HUDEP-2 (cell line): ENCODE results near the gene DLGAP4.

Experiments
- DNase-seq, 76 experiments: peaks; one replicate each; lab custom pipeline; 2025; ENCODE audit not compliant: unreplicated experiment in 76 of 76; lab: John Stamatoyannopoulos, UW

DLGAP4 gene

DNA sequence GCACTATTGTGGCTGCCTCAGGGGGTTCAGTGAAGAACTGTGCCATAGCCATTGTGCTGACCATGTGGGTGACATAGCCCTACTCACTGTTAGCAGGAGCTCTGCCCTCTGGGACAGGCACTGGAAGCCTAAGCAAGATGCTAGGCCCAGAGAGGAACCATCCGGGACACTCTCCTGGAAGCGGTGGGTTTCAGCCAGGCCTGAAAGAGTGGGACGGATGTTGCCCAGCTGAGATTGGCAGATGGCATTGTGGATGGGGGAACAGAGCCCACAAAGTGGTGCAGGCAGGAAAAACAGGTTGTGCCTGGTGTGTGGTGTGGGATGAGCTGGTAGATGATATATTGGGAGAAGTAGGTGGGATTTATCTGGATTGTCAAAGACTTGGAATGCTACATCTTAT lies 40.1 kb downstream of the DLGAP4 start:
- no peak for DNase-seq

DNA sequence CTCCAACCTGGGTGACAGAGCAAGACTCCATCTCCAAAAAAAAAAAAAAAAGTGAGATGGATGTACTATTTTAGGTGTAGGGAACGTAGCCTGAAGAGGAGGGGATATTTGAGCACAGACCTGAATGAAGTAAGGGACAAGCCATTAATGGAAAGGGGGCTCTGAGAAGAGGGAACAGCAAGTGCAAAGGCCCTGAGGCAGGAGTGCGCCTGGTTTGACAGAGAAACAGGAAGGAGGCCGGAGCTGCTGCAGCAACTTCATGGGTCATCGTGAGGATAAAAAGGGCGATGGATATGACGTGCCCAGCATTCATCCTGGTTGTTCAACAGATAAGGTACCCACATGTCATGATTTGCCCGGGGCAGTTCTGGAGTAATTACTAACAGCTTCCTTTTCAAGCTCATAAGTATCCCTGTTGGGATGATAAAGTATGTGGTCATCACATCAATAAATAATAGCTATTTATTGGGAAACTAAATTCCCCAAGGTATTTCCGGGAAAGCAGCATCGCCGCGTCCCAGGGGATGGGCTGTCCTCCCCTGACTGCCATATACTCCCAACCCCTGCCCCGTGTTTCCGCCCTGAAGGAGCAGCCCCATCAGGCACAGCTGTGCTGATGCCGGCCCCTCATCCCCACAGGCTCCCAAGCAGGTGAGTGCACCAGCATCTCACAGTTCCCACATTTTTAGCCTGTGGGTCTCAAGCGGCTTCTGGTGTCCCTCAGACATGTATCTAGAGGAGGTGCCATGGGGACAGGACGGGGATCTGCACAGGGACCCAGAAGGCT lies 43.4 kb downstream of the DLGAP4 start:
- no peak for DNase-seq

DNA sequence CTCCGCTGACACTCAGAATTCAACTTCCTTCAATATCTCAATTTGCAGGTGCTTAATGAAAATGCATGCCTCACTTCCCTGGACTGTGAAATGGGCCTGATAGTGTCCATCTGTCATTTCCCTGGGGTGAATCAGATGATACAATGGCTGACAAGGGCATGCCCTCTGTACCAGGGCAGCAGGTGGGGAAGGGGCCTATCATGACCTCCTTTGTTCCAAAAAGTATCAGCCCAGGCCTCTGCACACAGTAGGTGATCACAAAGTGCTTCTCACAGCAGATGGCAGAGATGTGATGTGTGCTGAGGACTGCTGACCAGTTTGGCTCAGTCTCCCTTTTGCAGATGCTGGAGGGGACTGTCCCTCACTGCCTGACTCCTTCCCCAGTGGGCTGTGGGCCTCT lies 44.3 kb downstream of the DLGAP4 start:
- DNase-seq = no peak

DNA sequence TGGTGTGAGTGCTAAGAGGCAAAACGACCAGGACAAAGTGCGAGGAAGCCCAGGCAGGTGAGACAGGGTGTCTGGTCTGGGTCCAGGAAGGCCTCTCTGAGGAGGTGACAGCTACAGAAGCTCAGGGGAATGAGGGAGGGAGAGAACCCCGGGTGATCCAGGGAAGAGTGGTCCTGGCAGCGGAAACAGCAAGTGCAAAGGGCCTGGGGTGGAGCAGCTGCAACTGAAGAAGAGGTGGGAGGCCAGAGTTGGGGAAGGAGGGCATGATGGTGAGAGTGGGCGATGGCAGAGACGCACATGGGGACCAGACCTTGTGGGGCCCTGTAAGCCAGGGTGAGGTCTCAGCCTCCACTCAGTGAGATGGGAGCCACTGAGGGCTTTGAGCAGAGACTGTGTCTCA lies 45.8 kb downstream of the DLGAP4 start:
- DNase-seq = no peak

DNA sequence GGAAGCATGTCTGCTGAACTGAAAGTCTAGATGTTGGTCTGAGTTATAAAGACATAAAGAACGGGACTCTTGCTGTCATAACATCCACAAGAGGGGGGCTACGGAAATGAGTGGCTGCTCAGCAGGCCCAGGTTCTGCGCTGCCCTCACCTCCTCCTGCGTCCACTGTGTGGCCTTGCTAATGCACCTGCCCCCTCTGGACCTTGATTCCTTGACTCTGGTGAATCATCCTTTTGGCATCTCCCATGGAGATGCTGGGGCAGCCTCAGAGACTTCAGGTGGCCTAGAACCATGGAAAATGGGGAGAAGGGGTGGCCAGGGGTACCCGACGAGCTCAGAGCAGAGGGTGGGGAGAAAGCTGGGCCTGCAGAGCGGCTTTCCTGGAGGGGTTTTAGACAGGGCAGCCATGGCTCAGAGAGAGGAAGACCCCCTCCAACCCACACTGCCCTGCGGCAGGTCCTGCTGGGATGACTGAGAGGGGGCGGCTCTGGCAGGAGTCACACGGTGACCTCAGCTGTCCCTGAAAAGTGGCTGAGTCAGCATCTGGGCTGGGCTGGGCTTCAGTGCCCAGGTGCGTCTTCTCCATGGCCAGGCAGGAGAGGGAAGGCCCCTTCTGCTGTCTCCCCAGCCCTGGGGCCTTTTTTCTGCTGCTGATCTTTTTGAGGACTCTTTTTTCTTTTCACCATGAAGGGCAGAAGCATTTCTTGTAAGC lies 46.9 kb downstream of the DLGAP4 start:
- no peak for DNase-seq

DNA sequence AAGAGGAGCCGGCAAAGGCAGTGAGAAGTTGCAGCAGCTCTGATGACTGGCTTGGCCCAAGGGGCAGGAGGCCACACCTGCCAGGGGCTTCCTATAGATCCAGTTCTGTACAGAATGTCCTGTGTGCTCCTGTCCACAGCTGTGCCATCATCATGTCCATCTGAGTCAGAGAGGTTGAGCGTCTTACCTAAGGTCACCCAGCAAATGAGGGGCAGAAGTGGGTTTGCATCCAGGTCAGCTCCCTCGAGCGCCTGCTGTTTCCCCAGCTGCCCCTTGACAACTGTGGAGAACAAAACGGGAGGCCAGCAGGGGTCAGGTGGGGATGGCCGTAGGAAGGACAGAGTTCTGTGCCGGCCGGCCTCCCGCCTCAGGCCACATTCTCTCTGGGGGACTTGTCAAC lies 47.6 kb downstream of the DLGAP4 start:
- no peak for DNase-seq

DNA sequence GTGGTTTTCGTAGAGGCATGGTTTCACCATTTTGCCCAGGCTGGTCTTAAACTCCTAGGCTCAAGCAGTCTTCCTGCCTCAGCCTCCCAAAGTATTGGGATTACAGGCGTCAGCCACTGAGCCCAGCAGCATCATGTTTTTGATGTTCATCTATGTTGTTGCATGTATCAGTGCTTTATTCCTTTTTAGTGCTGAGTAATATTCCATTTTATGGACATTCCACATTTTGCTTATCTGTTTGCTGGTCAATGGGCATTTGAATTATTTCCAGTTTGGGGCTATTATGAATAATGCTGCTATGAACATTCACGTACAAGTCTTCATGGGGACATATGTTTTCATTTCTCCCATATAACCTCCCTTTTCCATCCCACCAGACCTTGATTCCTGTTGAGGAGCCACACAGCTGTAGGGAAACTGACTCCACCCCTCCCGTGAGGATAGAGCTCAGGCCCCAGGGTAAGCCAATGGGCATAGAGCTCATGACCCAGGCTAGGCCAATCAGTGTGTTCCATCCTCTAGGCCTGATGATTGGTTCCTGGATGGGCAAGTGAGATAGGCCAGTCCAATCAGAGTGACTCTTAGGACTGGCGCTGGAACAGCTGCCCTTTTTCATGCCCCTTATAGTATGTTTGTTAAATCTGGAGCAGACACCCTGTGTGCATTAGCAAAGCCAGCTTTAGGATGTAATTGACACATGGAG lies 49.5 kb downstream of the DLGAP4 start:
- DNase-seq = no peak

DNA sequence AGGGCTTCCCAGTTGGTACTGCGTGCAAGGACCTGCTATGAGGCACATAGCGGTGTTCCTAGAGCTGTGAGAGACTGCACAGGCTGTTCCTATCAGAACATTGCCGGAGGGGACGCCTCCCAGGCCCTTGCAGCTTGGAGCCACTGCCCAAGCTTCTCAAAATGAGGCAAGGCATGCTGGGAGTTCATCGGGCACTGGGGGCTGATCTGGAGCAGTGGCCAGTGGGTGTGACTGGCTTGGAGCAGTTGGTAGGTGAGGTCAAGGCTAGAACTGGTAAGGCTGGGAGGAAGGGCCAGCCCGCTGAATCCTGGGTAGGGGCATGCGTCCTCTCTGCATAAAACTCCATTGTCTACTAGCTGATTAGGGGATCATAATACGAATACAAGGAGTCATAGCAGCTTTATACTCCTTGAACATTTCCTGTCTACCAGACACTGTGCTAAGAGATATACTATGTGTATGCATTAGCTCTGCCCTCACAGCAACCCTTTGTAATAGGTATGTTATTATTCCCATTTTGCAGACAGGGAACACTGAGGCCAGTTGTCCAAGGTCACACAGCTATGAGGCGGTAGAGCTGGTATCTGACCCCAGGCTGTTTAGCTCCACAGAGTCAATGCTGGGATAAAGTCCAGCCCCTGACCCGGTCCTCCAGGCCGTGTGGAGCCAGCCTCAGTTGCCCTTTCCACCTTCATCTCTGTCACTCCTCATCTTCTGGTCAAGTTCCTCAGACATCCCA lies 53.7 kb downstream of the DLGAP4 start:
- DNase-seq = no peak

DNA sequence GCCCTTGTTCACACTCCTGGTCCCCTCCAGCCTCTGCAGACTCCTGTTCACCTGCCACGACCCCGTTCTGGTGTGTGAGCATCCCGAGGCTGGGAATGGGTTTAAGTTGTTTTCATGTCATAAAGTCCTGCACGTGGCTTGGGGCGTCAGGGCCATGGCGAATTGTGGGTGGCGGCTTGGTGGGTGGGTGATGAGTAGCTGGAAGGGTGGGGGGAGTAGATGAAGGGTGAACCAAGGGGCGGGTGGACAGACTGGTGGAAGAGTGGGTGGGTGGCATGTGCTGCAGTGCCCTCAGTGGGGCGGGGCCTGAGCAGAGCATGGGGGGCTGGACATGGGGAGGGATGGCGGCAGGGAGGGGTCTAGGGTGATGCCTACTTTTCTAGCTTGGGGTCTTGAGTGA lies 54.3 kb downstream of the DLGAP4 start:
- DNase-seq = no peak

DNA sequence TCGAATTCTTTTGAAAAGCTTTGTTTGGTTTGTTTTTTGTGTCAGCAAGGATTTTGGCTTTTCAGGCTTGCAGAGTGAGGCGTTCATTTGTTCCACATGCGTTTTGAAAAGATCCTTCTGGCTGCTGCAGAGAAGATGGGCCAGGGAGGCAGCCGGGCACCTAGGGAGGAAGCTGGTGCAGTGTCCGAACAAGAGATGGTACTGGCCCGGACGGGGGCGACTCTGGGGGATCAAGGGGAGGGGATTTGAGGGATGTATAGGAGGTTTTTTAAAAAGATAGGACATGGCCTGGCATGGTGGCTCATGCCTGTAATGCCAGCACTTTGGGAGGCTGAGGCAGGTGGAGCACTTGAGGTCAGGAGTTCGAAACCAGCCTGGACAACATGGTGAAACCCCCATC lies 55.3 kb downstream of the DLGAP4 start:
- no peak for DNase-seq

DNA sequence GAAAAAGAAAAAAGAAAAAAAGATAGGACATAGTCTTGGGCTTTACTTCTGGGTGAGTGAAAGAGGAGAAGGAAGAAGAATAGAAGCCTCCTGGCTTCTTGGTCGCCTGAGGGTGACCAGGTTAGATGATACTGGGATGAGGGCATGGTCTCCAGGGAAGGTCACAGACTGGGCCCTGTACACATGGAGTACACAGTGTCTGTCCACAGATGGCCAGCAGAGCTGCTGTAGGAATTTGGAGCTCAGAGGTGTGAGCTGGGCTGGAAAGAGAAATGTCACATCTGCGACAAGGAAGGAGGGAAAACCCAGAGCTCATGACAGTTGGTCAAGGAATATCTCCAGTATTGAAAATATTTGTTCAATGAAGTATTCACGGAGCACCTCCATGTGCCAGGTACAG lies 56.1 kb downstream of the DLGAP4 start:
- DNase-seq = no peak

DNA sequence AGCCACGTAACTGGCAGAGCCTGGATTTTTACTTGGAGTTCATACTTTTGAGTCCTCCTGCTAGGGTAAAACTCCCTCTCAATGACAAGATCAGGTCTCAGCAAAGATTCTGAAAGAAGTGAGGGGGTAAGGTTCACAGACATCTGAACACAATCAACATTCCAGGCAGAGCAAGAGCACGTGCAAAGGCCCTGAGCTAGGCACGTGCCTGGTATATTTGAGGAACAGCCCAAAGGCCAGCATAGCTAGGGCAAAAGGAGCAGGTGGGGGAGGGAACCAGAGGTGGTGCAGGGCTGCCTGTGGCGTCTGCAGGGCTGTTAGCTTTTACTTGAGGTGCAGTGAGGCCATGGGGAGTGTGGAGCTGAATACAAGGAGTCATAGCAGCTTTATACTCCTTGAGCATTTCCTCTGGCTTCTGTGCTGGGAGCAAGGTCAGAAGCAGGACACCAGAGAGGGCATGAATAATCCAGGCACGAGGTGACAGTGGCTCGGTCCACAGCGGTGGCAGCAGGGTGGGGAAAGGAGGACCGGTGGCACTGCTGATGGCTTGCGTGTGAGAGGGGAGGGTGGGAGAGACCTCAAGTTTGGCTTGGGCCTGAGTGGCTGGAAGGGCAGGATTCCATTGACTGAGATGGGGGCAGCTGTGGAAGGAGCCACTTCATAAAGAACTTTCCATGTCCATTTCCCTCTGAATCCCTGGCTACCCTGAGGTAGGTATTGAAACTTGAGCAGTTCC lies 57.0 kb downstream of the DLGAP4 start:
- no peak for DNase-seq

DNA sequence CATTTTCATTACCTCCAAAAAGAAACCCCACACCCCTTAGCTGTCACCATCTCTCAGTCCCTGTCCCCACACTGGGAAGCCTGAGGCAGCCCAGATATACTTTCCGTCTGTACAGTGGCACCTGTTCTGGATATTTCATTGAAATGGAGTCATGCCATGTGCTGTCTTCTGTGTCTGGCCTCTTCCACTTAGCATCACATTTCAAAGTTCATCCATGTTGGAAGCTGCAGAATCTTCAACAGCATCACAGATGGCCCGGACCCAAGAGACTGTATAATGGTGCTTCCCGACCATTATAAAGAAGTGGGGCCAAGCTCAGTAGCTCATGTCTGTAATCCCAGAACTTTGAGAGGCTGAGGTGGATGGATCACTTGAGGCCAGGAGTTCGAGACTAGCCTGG lies 58.4 kb downstream of the DLGAP4 start:
- DNase-seq = no peak

DNA sequence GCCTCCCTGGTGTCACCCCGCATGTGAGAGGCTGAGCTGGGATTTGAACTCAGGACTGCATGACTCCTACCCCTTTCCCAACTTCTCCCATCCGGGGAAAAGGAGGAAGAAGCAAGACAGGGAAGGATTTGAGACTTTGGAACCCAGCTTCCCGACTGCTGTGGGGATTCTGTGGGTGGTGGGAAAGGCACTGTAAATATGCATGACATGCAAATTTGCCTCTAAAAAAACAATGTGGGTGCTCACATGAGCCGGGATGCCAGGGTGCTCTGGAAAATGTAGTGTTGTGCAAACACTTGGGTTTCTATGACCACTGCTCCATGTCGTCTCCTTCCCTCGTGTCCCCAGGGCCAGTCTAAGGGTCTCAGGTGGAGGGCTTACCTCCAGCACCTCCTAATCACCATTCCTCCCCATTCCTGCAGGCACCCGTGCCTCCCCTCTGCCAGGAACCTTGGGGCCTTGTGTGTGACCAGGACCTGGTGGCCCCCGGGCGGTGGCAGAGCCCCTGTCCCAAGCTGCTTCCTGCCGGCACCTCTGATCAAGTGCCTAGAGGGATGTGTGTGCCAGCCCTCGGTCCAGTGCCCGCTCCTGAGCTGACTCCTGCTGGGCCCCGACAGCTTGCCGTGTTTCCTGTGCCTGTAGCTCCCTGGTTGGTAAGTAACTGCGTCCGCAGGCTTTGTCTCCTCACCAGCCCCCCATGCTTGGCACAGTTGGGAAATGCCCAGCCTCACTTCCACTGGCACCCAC lies 60.7 kb downstream of the DLGAP4 start:
- no peak for DNase-seq

DNA sequence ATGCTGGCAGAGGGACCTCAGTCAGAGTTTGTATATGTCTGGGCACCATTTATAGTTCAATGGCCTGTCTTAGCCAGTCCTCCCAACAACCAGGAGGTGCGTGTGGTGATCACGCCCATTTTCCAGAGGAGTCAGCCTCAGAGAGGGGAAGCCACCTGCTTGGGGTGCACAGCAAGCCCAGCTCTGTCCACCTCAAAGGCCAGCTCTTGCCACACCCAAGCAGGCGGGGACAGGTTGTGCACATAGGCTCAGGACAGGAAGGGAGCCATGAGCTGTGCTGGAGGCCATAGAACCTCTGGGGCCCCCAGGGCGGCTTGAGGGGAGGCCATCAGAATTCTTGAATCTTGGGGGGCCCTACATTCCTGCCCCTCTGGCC lies 61.2 kb downstream of the DLGAP4 start:
- DNase-seq = no peak

DNA sequence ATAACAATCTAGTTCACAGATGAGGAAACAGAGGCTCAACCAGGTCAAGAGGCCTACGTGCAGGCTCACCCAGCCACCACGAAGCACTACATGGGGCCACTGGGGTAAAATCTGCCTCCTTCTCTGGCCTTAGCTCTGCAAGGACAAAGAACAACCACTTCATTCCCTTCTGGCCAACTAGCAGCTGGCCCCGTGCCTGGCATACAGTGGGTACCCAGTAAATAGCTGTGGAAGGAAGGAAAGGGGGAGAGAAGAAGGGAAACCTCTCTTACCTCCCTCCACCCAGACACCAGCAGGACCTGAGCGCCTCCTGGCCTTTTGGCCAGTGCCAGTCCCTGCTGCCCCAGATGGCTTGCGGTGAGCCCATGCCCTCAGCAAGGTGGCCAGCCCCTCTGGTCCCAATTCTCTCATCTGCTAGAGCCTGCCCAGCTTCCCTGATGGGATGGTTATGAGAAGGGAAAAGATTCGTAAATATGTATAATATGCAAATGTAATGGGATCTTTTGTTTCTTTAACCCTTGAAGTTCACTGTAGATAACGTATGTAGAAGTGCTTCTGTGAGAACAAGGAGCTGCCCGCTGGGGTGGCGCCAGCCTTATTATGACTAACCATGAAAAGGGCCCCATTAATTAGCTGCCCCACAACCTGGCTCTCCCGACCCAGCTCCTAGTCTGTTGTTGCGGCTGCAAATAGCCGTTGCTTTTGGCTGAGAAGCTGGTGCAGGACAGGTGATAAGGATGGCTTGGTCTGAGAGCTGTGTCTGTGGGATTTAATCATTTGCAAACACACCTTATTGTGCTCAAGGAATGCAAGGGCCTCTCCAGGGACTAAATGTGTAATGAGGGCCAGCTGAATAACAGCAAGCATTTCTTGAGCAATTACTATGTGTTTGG lies 62.0 kb downstream of the DLGAP4 start:
- no peak for DNase-seq

DNA sequence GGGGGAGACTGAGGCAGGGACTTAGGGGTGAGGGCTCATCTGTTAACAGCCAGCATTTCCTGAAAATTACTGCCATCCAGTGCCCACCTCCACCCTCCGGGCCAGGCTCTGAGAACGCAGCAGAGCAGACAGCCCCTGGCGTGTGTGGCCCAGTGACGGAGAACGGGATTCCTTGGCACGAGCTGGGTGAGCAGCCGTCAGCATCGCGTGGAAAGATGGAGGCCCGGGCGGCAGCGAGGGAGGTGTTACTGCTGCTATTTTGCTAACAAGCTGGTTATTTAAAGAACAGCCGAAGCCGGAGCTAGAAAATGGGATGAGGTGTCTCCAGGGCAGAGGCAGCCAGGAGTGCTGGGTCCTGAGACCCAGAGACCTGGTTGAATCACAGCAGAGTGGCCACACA lies 62.7 kb downstream of the DLGAP4 start:
- no peak for DNase-seq

DNA sequence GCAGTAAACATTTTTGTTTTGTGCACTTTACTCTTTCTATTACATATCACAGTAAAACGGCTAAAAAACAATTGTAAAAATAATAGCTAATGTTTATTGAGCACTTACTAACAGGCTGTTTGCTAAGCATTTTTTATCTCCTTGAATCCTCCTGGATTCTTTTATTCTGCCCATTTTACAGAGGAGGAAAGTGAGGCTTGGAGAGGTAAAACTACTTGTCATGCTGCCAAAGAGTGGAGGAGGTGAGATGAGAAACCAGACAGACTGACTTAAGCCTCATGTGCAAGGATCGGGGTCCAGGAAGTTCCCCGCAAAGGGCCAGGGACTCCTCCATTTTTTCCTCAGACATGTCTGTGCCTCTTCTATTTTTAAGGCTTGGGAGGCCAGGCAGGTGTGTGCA lies 63.6 kb downstream of the DLGAP4 start:
- DNase-seq = no peak
